A375 (cell line): Measurements from ENCODE around the gene PCDHGC4. TPM values are rescaled to one million over a fixed set of nuclear protein-coding genes. Genes with fewer than 3 reads are reported as not detected.

Experiments used
- total RNA-seq: library from RNA; depleted of rRNA; stranded (reverse); fragments of >200 nt; shearing (Covaris generic); gene quantifications from 2 replicates; pipeline ENCODE4 v1.2.3, GENCODE V29; 2014; rRNA removed

PCDHGC4 gene
- 1.3 and 1.8 TPM in 2 replicates for total RNA-seq

DNA sequence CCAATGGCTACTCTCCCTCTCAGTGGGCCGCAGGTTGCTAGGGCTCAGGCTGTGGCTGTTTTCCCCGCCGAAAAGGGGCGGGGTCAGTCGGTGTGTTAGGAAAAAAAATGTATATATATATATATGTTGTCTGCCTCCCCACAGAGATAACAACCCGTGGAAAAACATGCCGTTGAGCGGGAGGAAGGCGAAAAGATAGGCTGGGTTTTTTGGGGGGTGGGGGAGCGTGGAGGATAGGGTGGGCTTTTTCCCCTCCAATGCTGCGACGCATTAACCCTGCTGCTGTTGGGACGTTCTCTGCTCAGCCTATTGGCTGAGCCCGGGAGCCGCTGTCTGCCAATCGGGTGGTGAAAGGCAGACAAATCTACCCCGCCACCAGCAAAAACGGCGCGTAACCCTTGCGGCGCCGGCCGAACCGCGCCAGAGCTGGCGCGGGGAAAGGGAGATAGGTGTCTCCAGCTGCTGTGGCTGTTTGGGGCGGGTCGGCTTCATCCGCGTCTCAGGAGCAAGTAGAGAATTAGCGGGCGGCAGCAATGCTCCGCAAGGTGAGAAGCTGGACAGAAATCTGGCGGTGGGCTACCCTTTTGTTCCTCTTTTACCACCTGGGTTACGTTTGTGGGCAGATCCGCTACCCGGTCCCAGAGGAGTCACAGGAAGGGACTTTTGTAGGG is at the start of gene PCDHGC4:
Gene PCDHGC4 (plus strand): TSS at position 390 of the 671 bp plus-strand sequence. CDS start 144 bp downstream, at position 534.

DNA sequence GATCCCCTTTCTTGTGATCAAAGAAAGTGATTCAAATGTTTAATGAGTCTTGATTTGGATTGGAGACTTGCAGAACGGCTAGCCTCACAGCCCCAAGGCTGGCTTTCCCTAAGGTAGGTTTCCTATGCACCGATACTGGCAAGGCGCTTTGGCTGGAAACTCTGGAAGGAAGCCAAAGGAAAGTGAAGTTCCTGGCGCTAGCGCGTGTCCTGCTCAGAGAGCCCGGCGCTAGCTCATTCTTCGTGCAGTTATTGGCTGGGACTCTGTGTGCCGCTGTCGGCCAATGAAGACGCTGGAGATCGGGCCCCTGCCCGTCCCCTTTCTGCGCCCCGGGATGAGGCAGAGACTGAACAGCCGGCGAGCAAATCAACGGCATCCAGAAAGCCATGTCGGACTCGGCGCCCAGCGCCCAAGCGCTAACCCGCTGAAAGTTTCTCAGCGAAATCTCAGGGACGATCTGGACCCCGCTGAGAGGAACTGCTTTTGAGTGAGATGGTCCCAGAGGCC is 9.2 kb upstream of the PCDHGC4 start, which contains the start of gene PCDHGC3:
Gene PCDHGC3 (plus strand): TSS at position 342 of the 507 bp plus-strand sequence. CDS start 151 bp downstream, at position 493.

DNA sequence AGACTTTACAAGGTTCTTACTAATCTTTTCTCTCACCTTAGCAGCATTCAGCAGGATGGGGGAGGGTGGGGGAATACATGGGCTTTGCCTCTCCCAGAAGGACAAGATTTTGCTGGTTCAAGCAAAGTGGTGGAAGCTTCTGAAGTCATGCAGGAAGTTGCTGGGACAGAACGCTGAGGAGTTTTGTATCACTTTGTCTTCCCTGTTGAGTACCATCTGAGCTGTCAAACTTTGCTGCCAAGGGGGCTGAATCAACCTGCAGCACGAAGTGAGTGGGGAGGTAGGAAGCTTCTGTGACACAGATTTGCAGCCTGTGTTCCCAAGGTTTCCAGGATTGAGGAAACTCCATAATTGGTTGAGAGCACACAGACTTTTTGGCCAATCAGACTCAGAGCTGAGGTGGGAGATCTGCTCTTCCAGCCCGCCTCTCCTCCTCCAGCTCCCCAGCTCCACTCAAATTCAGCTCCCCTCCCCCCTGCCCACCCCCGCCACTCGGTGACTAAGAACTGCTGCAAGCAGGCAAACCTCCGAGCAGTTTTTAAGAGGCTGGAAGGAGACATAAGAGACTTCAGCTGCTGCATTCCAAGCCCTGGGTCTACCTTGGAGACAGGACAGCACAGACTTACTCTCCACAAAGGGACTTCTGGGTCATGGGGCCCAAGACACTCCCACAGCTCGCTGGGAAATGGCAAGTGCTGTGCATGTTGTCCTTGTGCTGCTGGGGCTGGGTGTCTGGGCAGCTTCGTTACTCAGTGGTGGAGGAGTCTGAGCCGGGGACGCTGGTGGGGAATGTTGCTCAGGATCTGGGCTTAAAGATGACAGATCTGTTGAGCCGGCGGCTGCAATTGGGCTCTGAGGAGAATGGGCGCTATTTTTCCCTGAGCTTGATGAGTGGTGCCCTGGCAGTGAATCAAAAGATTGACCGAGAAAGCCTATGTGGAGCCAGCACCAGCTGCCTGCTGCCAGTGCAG is 4.0 kb downstream of the PCDHGC4 start, which contains the start of gene PCDHGC5:
Gene PCDHGC5 (plus strand): TSS at position 491 of the 971 bp plus-strand sequence. CDS start 160 bp downstream, at position 651.

Other genes starting within 250 kb of the PCDHGC4 start
- gene PCDHB15, start 239.6 kb upstream of the PCDHGC4 start, total RNA-seq, result 2.1 and 2.7 TPM in 2 replicates
- gene SLC25A2, start 181.0 kb upstream of the PCDHGC4 start, total RNA-seq, result 0.19 TPM in 1 of 2 replicates, not detected in the other
- 92.6 and 94.6 TPM in 2 replicates for gene TAF7, start 164.2 kb upstream of the PCDHGC4 start, total RNA-seq
- 2.5 TPM in 2 replicates for gene PCDHGA1, start 154.5 kb upstream of the PCDHGC4 start, total RNA-seq
- 0.66 and 1.0 TPM in 2 replicates for gene PCDHGA2, start 146.3 kb upstream of the PCDHGC4 start, total RNA-seq
- 0.32 and 0.79 TPM in 2 replicates for gene PCDHGA3, start 141.2 kb upstream of the PCDHGC4 start, total RNA-seq
- gene PCDHGB1, start 134.9 kb upstream of the PCDHGC4 start, total RNA-seq, result 4.5 and 5.0 TPM in 2 replicates
- gene PCDHGA4, start 130.0 kb upstream of the PCDHGC4 start, total RNA-seq, result 1.9 and 2.0 TPM in 2 replicates
- gene PCDHGB2, start 125.0 kb upstream of the PCDHGC4 start, total RNA-seq, result 1.9 and 2.3 TPM in 2 replicates
- 1.3 and 1.4 TPM in 2 replicates for gene PCDHGA5, start 120.9 kb upstream of the PCDHGC4 start, total RNA-seq
- 0.83 and 1.5 TPM in 2 replicates for gene PCDHGB3, start 114.8 kb upstream of the PCDHGC4 start, total RNA-seq
- 1.2 and 1.5 TPM in 2 replicates for gene PCDHGA6, start 111.1 kb upstream of the PCDHGC4 start, total RNA-seq
- gene PCDHGA7, start 102.3 kb upstream of the PCDHGC4 start, total RNA-seq, result 6.1 and 8.1 TPM in 2 replicates
- gene PCDHGB4, start 97.3 kb upstream of the PCDHGC4 start, total RNA-seq, result 2.0 TPM in 2 replicates
- 1.1 and 1.6 TPM in 2 replicates for gene PCDHGA8, start 92.4 kb upstream of the PCDHGC4 start, total RNA-seq
- 1.9 and 2.4 TPM in 2 replicates for gene PCDHGB5, start 87.1 kb upstream of the PCDHGC4 start, total RNA-seq
- gene PCDHGA9, start 82.3 kb upstream of the PCDHGC4 start, total RNA-seq, result 1.1 and 2.7 TPM in 2 replicates
- 0.80 and 1.2 TPM in 2 replicates for gene PCDHGB6, start 77.0 kb upstream of the PCDHGC4 start, total RNA-seq
- 4.3 and 6.0 TPM in 2 replicates for gene PCDHGA10, start 72.0 kb upstream of the PCDHGC4 start, total RNA-seq
- 0.72 and 0.90 TPM in 2 replicates for gene PCDHGB7, start 67.4 kb upstream of the PCDHGC4 start, total RNA-seq
- gene PCDHGA11, start 64.0 kb upstream of the PCDHGC4 start, total RNA-seq, result 0.30 and 0.96 TPM in 2 replicates
- 0.80 and 1.2 TPM in 2 replicates for gene PCDHGA12, start 54.5 kb upstream of the PCDHGC4 start, total RNA-seq
- gene PCDHGC3, start 9.1 kb upstream of the PCDHGC4 start, total RNA-seq, result 62.5 and 65.1 TPM in 2 replicates
- gene PCDHGC5, start 4.1 kb downstream of the PCDHGC4 start, total RNA-seq, result 1.1 and 1.3 TPM in 2 replicates
- gene DIAPH1, start 134.0 kb downstream of the PCDHGC4 start, total RNA-seq, result 52.1 and 55.8 TPM in 2 replicates
- 56.6 and 64.4 TPM in 2 replicates for gene HDAC3, start 151.8 kb downstream of the PCDHGC4 start, total RNA-seq
- 6.0 and 8.6 TPM in 2 replicates for gene RELL2, start 152.0 kb downstream of the PCDHGC4 start, total RNA-seq
- gene FCHSD1, start 166.4 kb downstream of the PCDHGC4 start, total RNA-seq, result 16.6 and 21.5 TPM in 2 replicates
- gene ARAP3, start 197.2 kb downstream of the PCDHGC4 start, total RNA-seq, result 15.1 and 17.0 TPM in 2 replicates